Myometrial cell (primary cell): ENCODE results near the gene SPC25. TPM values are rescaled to one million over a fixed set of nuclear protein-coding genes. Genes with fewer than 3 reads are reported as not detected.

ENCODE experiments used
- total RNA-seq: library from RNA; depleted of rRNA; stranded (reverse); fragments of >200 nt; gene quantifications from 2 replicates; pipeline ENCODE4 v1.2.3, GENCODE V29; 2015

Gene SPC25, protein sequence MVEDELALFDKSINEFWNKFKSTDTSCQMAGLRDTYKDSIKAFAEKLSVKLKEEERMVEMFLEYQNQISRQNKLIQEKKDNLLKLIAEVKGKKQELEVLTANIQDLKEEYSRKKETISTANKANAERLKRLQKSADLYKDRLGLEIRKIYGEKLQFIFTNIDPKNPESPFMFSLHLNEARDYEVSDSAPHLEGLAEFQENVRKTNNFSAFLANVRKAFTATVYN
- 11.8 and 14.7 TPM in 2 replicates for total RNA-seq

DNA sequence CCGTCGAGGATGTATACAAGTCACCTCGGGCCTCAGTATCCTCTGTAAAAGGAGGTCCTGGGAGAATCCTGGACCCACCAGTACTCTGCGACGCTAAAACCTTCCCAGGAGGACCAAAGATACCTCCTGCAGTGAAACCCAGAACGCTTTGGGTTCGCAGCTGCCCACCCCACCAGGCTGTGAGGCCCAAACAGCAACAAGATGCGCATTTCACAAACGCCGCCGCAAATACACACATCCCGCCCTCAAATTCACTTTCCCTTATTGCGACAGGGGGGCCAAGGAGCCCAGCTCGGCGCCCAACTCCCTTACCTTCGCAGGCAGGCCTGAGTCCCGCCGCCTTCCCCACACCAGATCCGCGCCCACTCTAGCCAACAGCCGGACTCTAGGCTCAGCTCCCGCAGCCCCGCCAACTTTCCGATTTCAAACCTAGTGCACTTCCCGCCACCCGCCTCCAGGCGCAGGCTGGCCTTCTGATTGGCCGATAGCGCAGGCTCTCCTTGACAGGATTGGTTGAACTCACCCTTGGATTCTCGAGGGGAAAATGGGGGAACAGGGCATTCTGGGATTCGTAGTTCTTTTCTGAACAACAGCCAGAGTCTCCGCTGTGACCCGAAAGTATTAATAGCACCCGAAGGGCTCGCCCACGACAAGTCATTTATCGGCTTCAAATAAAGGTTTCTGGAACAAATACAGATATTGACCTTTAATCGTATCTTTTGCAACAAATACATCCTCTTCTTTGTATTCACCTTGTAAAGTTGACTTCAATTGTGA, at the start of gene SPC25:
Gene SPC25, minus strand, starts transcription at position 425 of the 777 bp plus-strand sequence. CDS start 911 bp downstream, outside the sequence.

DNA sequence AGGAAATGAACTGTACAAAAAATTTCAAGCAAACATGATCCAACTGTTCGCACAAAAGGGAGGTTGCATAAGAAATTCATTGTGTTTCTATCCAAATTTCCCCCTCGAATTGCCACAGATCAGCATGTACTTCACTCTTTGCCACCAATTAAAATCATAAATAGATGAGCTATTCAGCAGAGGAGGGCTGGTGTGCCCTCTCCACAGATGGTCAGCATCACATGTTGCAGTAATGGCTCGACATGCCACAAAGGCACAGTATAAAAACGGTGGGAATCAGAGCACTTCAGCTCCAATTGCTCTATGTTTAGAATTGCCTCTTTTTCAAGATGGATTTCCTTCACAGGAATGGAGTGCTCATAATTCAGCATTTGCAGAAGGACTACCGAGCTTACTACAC, 10.8 kb upstream of the SPC25 start, which contains the start of gene G6PC2:
Gene G6PC2, plus strand, starts transcription at position 289 of the 400 bp plus-strand sequence. Its CDS starts 41 bp downstream, at position 330.

Other genes with a start within 250 kb of the SPC25 start
- gene NOSTRIN, start 87.8 kb downstream of the SPC25 start, total RNA-seq, result 0.18 and 0.29 TPM in 2 replicates
- gene G6PC2, start 10.9 kb upstream of the SPC25 start, total RNA-seq, result not detected in 2 replicates
- gene ABCB11, start 140.9 kb upstream of the SPC25 start, total RNA-seq, result not detected in 2 replicates
- gene DHRS9, start 179.1 kb upstream of the SPC25 start, total RNA-seq, result 2.0 TPM in 1 of 2 replicates, not detected in the other